Glomerular visceral epithelial cell (primary cell): ENCODE results near the gene RXRA.

ENCODE experiments used
- DNase-seq: peaks from one replicate; pipeline ENCODE4 v3.0.0-alpha.2; 2016; ENCODE audit errors: extremely low spot score

Gene RXRA

GRCh38 chr9:134469041-134469875 lies 143.0 kb downstream of the RXRA start:
- no peak for DNase-seq

GRCh38 chr9:134472256-134472655 lies 146.0 kb downstream of the RXRA start:
- no peak for DNase-seq

GRCh38 chr9:134473141-134474054 lies 147.1 kb downstream of the RXRA start:
- no peak for DNase-seq

GRCh38 chr9:134474055-134474370 lies 147.8 kb downstream of the RXRA start:
- no peak for DNase-seq

- DNase-seq, result no peak
Observed at GRCh38 chr9:134475011-134475790, 148.9 kb downstream of the RXRA start.

- no peak for DNase-seq
Observed at GRCh38 chr9:134476272-134476941, 150.2 kb downstream of the RXRA start.

GRCh38 chr9:134476942-134477335 lies 150.7 kb downstream of the RXRA start:
- DNase-seq, result no peak

- no peak for DNase-seq
Observed at GRCh38 chr9:134477342-134477925, 151.2 kb downstream of the RXRA start.

- DNase-seq, result no peak
Observed at GRCh38 chr9:134477927-134478326, 151.7 kb downstream of the RXRA start.

GRCh38 chr9:134481762-134482161 lies 155.5 kb downstream of the RXRA start:
- DNase-seq, result no peak

- DNase-seq, result no peak
Observed at GRCh38 chr9:134482226-134482625, 156.0 kb downstream of the RXRA start.

GRCh38 chr9:134483361-134484184 lies 157.3 kb downstream of the RXRA start:
- no peak for DNase-seq

GRCh38 chr9:134484479-134484878 lies 158.2 kb downstream of the RXRA start:
- DNase-seq, result no peak

- no peak for DNase-seq
Observed at GRCh38 chr9:134485653-134486052, 159.4 kb downstream of the RXRA start.

- DNase-seq, result no peak
Observed at GRCh38 chr9:134486143-134486591, 159.9 kb downstream of the RXRA start.

GRCh38 chr9:134486596-134486995 lies 160.3 kb downstream of the RXRA start:
- no peak for DNase-seq
